ENCODE results near the gene SLC2A3.

GRCh38 chr12:7879246-7879645 lies 56.7 kb downstream of the SLC2A3 start:
- TF ChIP-seq POLR2A (IDR thresholded peaks at IDR 0.05) (no peak), CTCF (IDR thresholded peaks at IDR 0.05) (no peak), EP300 (IDR thresholded peaks at IDR 0.05) (no peak)
